HG02938 (cell line): ENCODE results near the gene MEAF6.
"Not testable (repeated sequence)": the region's sequence is repeated elsewhere in the genome, so short reads cannot be mapped to it uniquely, and the experiment has no call there.

Source experiments
- ATAC-seq: cut with Tn5 transposase; IDR thresholded peaks from one replicate; pipeline ENCODE4 v1.9.1; 2021; ENCODE audit warnings: mild to moderate bottlenecking, moderate library complexity; ENCODE audit not compliant: unreplicated experiment

MEAF6 gene

GRCh38 chr1:37532418-37533156 lies 18.0 kb upstream of the MEAF6 start:
- ATAC-seq: not testable (repeated sequence)

- ATAC-seq: not testable (repeated sequence)
Observed at GRCh38 chr1:37529888-37530287, 15.3 kb upstream of the MEAF6 start.

DNA sequence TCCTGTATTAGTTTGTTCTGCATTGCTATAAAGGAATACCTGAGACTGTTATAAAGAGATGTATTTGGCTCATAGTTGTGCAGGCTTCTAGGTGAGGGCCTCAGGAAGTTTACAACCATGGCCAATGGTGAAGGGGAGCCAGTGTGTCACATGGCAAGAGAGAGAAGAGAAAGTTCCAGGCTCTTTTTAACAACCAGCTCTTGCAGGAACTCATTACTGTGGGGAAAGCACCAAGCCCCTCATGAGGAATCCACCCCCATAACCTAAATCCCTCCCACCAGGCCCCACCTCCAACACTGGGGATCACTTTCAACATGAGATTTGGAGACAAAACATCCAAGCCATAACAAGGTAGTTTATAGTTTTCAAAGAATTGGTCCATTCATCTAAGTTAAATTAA lies 5.0 kb upstream of the MEAF6 start:
- ATAC-seq: no peak

- ATAC-seq: not testable (repeated sequence)
Observed at GRCh38 chr1:37518929-37519328, 4.4 kb upstream of the MEAF6 start.

GRCh38 chr1:37518241-37518640 lies 3.7 kb upstream of the MEAF6 start:
- not testable (repeated sequence) for ATAC-seq

GRCh38 chr1:37517569-37517968 lies 3.0 kb upstream of the MEAF6 start:
- no peak for ATAC-seq

DNA sequence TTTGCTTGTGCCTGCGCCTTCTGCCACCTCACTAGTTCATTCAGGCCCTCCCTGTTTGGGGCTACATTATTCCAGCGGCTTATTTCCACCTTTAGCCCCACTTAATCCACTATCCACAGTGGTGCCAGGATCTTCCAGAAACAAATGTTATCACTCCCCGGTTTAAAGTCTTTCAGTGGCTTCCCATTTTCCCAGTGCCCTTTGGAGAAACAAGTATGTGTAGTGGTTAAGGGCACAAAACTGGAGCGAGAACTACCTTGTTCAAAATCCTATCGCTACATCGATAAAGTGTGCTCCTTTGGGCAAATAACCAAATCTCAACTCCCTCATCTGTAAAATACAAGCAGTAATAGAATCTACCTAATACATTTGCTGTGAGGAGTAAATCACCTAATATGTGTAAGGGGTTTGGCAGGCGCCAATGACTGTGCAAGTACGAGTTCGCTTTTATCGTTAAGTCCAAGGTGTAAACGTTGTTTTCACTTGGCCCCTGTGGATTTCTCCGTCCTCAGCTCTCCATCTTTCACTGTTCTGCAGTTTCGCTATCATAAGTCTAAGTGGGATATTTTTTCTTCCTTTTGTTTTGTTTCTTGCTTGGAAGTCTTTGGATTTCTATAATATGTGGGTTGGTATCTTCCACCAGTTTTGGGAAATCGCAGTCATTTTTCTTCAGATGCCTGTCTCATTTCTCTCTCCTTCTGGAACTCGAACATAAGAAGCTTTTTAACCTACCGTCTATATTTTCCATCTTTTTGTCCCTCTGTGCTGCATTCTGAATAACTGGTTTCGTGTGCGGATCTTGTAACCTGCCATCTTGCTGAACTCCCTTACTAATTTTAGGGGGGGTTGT lies 844 bp upstream of the MEAF6 start:
- no peak for ATAC-seq

DNA sequence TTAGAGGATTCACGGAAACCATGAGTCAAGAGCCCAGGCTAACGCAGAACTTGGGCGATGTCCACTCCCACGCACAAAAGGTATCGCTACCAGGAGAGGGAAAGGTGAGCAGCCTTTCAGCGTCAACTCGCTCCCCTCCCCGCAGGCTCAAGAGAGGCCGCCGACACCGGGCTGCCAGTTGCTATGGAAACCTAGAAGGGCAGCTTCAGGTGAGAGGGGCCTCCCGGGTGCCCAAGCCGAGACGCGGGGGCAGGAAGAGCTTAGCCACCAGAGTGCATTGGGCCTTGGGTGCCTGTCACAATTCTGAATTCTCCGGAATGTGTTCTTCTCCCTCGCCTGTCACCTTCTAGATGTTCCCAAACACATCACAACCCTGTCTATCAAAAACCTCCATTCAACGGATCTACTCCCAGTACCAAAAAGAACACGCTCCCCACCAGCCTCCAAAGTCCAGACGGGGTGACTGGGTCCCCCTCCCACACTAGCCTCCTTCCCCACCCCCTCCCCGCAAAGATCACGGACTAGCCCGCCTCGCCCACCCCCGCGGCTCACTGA lies 694 bp downstream of the MEAF6 start:
- peak; percentile 34 for ATAC-seq

DNA sequence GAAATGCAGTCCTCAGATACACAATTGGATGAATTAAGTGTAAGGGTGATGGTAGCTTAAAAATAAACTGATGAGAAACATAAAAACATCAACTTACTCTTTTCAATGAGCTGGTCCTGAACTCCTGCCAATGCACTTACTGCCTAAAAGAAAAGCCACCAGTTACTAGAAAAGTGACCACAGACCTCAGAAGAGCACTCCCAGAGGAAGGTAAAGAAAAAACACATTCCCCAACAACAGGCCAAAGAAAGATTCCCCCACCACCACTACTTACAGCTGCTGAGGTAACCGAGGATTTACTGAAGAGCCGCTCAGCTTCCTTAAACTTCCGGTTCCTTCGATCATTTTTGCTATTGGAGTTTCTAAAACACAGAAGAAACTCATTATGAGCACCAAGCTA lies 5.4 kb downstream of the MEAF6 start:
- no peak for ATAC-seq

GRCh38 chr1:37506740-37507139 lies 7.8 kb downstream of the MEAF6 start:
- no peak for ATAC-seq

- not testable (repeated sequence) for ATAC-seq
Observed at GRCh38 chr1:37502791-37503190, 11.8 kb downstream of the MEAF6 start.

- no peak for ATAC-seq
Observed at GRCh38 chr1:37502104-37502503, 12.5 kb downstream of the MEAF6 start.

DNA sequence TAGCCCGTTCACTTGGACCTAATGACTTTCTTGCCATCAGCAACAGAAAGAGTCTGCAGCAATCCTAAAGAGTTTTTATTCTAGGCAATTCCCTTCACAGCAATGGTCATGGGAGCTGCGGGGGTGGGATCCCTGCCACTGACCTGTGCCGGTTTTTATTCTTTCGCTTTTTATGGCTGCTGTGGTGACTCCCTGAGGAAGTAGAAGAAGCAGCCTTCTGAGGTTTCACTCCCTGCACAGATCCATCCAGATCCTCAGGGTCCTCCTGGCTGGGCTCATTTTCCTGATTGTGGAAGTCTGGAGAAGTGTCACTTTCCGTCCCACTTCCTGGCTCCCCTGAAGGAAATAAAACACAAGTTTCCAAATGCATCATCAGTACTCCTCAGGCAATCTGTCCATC lies 12.9 kb downstream of the MEAF6 start:
- no peak for ATAC-seq

- no peak for ATAC-seq
Observed at GRCh38 chr1:37498872-37499617, 15.5 kb downstream of the MEAF6 start.

GRCh38 chr1:37497832-37498231 lies 16.7 kb downstream of the MEAF6 start:
- ATAC-seq: no peak

- no peak for ATAC-seq
Observed at GRCh38 chr1:37495875-37496274, 18.7 kb downstream of the MEAF6 start.

GRCh38 chr1:37493336-37494098 lies 21.0 kb downstream of the MEAF6 start:
- no peak for ATAC-seq

GRCh38 chr1:37487619-37487984 lies 27.0 kb downstream of the MEAF6 start:
- ATAC-seq: no peak

- ATAC-seq: no peak
Observed at GRCh38 chr1:37486680-37487618, 27.6 kb downstream of the MEAF6 start.
